ENCODE measurements around the gene CHP2. TPM values are rescaled to one million over a fixed set of nuclear protein-coding genes. Genes with fewer than 3 reads are reported as not detected.
A peak's percentile ranks its signal among the peaks of the same experiment; 100 is the strongest.

The CHP2 gene
- total RNA-seq, 1 donor from 2014 or later = 0.80 TPM

GRCh38 chr16:23796941-23797340 is 42.1 kb downstream of the CHP2 start:
- no peak overlapping the region for H3K4me3 ChIP-seq
- ATAC-seq (no peak), DNase-seq (no peak)
- no peaks in the 10 kb centered on the region for H3K36me3 ChIP-seq
- intact Hi-C loops (cut with DNase I) = loop anchor here (10.0 kb wide), 1 partner anchor 72 kb away; no protein-coding TSS in a partner anchor
- H3K9me3 ChIP-seq = no peaks in the 10 kb centered on the region
- no peaks in the 10 kb centered on the region for H3K4me1 ChIP-seq
- TF ChIP-seq CTCF (IDR thresholded peaks at IDR 0.05) = no peak
- no peaks in the 10 kb centered on the region for H3K27me3 ChIP-seq (ENCODE audit: low read depth)
- H3K27ac ChIP-seq = no peak overlapping the region

- Histone ChIP-seq H3K4me1 (peaks cover 9% of the 10 kb centered on the region), H3K36me3 (no peaks in the 10 kb centered on the region), H3K4me3 (no peak overlapping the region), H3K27me3 (ENCODE audit: low read depth) (no peaks in the 10 kb centered on the region), H3K9me3 (no peaks in the 10 kb centered on the region), H3K27ac (no peak overlapping the region)
- peak; percentile 66 for TF ChIP-seq CTCF (IDR thresholded peaks at IDR 0.05)
- intact Hi-C loops (cut with DNase I) = loop anchor here (10.0 kb wide), 1 partner anchor 213 kb away; no protein-coding TSS in a partner anchor
- ATAC-seq (peak; percentile 78 to 84), DNase-seq (peak; percentile 79)
Measured at GRCh38 chr16:23801378-23801777, 46.6 kb downstream of the CHP2 start.

GRCh38 chr16:23802776-23803175 is 48.0 kb downstream of the CHP2 start:
- Histone ChIP-seq H3K4me3 (no peak overlapping the region), H3K9me3 (no peaks in the 10 kb centered on the region), H3K36me3 (no peaks in the 10 kb centered on the region), H3K4me1 (peaks cover 9% of the 10 kb centered on the region), H3K27me3 (ENCODE audit: low read depth) (no peaks in the 10 kb centered on the region), H3K27ac (no peak overlapping the region)
- ATAC-seq (no peak), DNase-seq (no peak)
- no peak for TF ChIP-seq CTCF (IDR thresholded peaks at IDR 0.05)
- intact Hi-C loops (cut with DNase I) = loop anchor here (10.0 kb wide), 1 partner anchor 212 kb away; no protein-coding TSS in a partner anchor

- Histone ChIP-seq H3K36me3 (no peaks in the 10 kb centered on the region), H3K4me3 (peak overlapping the region; percentile 27), H3K4me1 (peaks cover 9% of the 10 kb centered on the region), H3K27ac (no peak overlapping the region), H3K9me3 (no peaks in the 10 kb centered on the region), H3K27me3 (ENCODE audit: low read depth) (no peaks in the 10 kb centered on the region)
- intact Hi-C loops (cut with DNase I) = loop anchor here (10.0 kb wide), 1 partner anchor 211 kb away; no protein-coding TSS in a partner anchor
- peak; percentile 60 for TF ChIP-seq CTCF (IDR thresholded peaks at IDR 0.05)
- DNase-seq = peak; percentile 70
- ATAC-seq = peak; percentile 69 to 78
Measured at GRCh38 chr16:23803591-23804123, 48.8 kb downstream of the CHP2 start.

GRCh38 chr16:23807028-23807427 is 52.2 kb downstream of the CHP2 start:
- DNase-seq (peak; percentile 45), ATAC-seq (peak; percentile 64 to 82)
- H3K4me1 ChIP-seq = peaks cover 9% of the 10 kb centered on the region
- no peaks in the 10 kb centered on the region for H3K9me3 ChIP-seq
- TF ChIP-seq CTCF (IDR thresholded peaks at IDR 0.05) = no peak
- intact Hi-C loops (cut with DNase I) = loop anchor here (10.0 kb wide), 1 partner anchor 208 kb away; no protein-coding TSS in a partner anchor
- no peak overlapping the region for H3K27ac ChIP-seq
- H3K27me3 ChIP-seq (ENCODE audit: low read depth) = peaks cover 7% of the 10 kb centered on the region
- no peak overlapping the region for H3K4me3 ChIP-seq
- no peaks in the 10 kb centered on the region for H3K36me3 ChIP-seq

Other genes starting within 250 kb of the CHP2 start
- gene GGA2, start 244.5 kb upstream of the CHP2 start, total RNA-seq = 204 TPM
- gene EARS2, start 197.7 kb upstream of the CHP2 start, total RNA-seq = 19.5 TPM
- 39.1 TPM for gene UBFD1, start 197.3 kb upstream of the CHP2 start, total RNA-seq
- 56.5 TPM for gene NDUFAB1, start 158.7 kb upstream of the CHP2 start, total RNA-seq
- 12.7 TPM for gene PALB2, start 113.7 kb upstream of the CHP2 start, total RNA-seq
- gene DCTN5, start 113.6 kb upstream of the CHP2 start, total RNA-seq = 42.7 TPM
- gene PLK1, start 76.1 kb upstream of the CHP2 start, total RNA-seq = 2.3 TPM
- 4.9 TPM for gene ERN2, start 41.8 kb upstream of the CHP2 start, total RNA-seq
- 24.1 TPM for gene PRKCB, start 81.0 kb downstream of the CHP2 start, total RNA-seq